Measurements from ENCODE around the gene VEPH1. TPM values are rescaled to one million over a fixed set of nuclear protein-coding genes. Genes with fewer than 3 reads are reported as not detected.

VEPH1 gene
- polyA plus RNA-seq, 1 donor (not counting 4 experiments of a cell fraction or from before 2014, with no cell fraction given), result 0.21 TPM

GRCh38 chr3:157464321-157464720 is 38.9 kb downstream of the VEPH1 start:
- no peak for DNase-seq (ENCODE audit: low read depth, low spot score)
- H3K79me2 ChIP-seq (ENCODE audit: control insufficient read depth, insufficient read depth, low read length), result no peaks in the 10 kb centered on the region
- H3K9me3 ChIP-seq (ENCODE audit: control insufficient read depth, low read depth, low read length), result no peaks in the 10 kb centered on the region
- TF ChIP-seq EZH2 (IDR thresholded peaks at IDR 0.05; ENCODE audit: low read length) (no peak), CTCF (optimal IDR thresholded peaks at IDR 0.05 in 1 of 3, IDR thresholded peaks at IDR 0.05 in 1 of 3, conservative IDR thresholded peaks at IDR 0.05 in 1 of 3; ENCODE audit: extremely low read depth in 1 of 3, insufficient read depth in 2 of 3, low read length in 3 of 3) (no peak)
- no peaks in the 10 kb centered on the region for H4K20me1 ChIP-seq (ENCODE audit: control insufficient read depth, extremely low read depth, insufficient read depth, low read length)
- no peaks in the 10 kb centered on the region for H3K36me3 ChIP-seq (ENCODE audit: control insufficient read depth in 2 of 2, extremely low read depth in 1 of 2, insufficient read depth in 2 of 2, low read length in 2 of 2)
- no peaks in the 10 kb centered on the region for H3K27me3 ChIP-seq (ENCODE audit: control insufficient read depth, extremely low read depth, insufficient read depth, low read length)
- H3K27ac ChIP-seq (ENCODE audit: control insufficient read depth, insufficient read depth, low read length), result no peak overlapping the region
- no peak overlapping the region for H2AFZ ChIP-seq (ENCODE audit: control insufficient read depth, low read length)
- no peak overlapping the region for H3K4me2 ChIP-seq (ENCODE audit: control insufficient read depth, extremely low read depth, insufficient read depth, low read depth, low read length)
- H3K9ac ChIP-seq (ENCODE audit: control insufficient read depth, extremely low read depth, insufficient read depth, low read length), result no peak overlapping the region
- no peak for FAIRE-seq
- H3K9me1 ChIP-seq (ENCODE audit: control insufficient read depth, extremely low read depth, insufficient read depth, low read length), result no peaks in the 10 kb centered on the region
- H3K4me1 ChIP-seq (ENCODE audit: control insufficient read depth, extremely low read depth, insufficient read depth, low read length), result peaks cover 6% of the 10 kb centered on the region
- dilution Hi-C loops (cut with MboI; ENCODE audit: extremely low pct_ligation_motif_present, low sequenced_read_pairs), result no loop called here
- H3K4me3 ChIP-seq (ENCODE audit: control insufficient read depth in 2 of 3, extremely low read depth in 1 of 3, insufficient read depth in 2 of 3, low read depth in 1 of 3, low read length in 3 of 3), result no peak overlapping the region

GRCh38 chr3:157463816-157464215 is 39.4 kb downstream of the VEPH1 start:
- H3K36me3 ChIP-seq (ENCODE audit: control insufficient read depth in 2 of 2, extremely low read depth in 1 of 2, insufficient read depth in 2 of 2, low read length in 2 of 2), result no peaks in the 10 kb centered on the region
- peaks cover 6% of the 10 kb centered on the region for H3K4me1 ChIP-seq (ENCODE audit: control insufficient read depth, extremely low read depth, insufficient read depth, low read length)
- no peak overlapping the region for H3K9ac ChIP-seq (ENCODE audit: control insufficient read depth, extremely low read depth, insufficient read depth, low read length)
- H3K27ac ChIP-seq (ENCODE audit: control insufficient read depth, insufficient read depth, low read length), result no peak overlapping the region
- no peak overlapping the region for H2AFZ ChIP-seq (ENCODE audit: control insufficient read depth, low read length)
- DNase-seq (ENCODE audit: low read depth, low spot score), result no peak
- no peaks in the 10 kb centered on the region for H3K27me3 ChIP-seq (ENCODE audit: control insufficient read depth, extremely low read depth, insufficient read depth, low read length)
- no peaks in the 10 kb centered on the region for H3K79me2 ChIP-seq (ENCODE audit: control insufficient read depth, insufficient read depth, low read length)
- no peaks in the 10 kb centered on the region for H3K9me1 ChIP-seq (ENCODE audit: control insufficient read depth, extremely low read depth, insufficient read depth, low read length)
- TF ChIP-seq CTCF (optimal IDR thresholded peaks at IDR 0.05 in 1 of 3, IDR thresholded peaks at IDR 0.05 in 1 of 3, conservative IDR thresholded peaks at IDR 0.05 in 1 of 3; ENCODE audit: extremely low read depth in 1 of 3, insufficient read depth in 2 of 3, low read length in 3 of 3), result no peak
- TF ChIP-seq EZH2 (IDR thresholded peaks at IDR 0.05; ENCODE audit: low read length), result no peak
- H3K4me2 ChIP-seq (ENCODE audit: control insufficient read depth, extremely low read depth, insufficient read depth, low read depth, low read length), result no peak overlapping the region
- no peaks in the 10 kb centered on the region for H3K9me3 ChIP-seq (ENCODE audit: control insufficient read depth, low read depth, low read length)
- no peak for FAIRE-seq
- H4K20me1 ChIP-seq (ENCODE audit: control insufficient read depth, extremely low read depth, insufficient read depth, low read length), result no peaks in the 10 kb centered on the region
- H3K4me3 ChIP-seq (ENCODE audit: control insufficient read depth in 2 of 3, extremely low read depth in 1 of 3, insufficient read depth in 2 of 3, low read depth in 1 of 3, low read length in 3 of 3), result no peak overlapping the region
- dilution Hi-C loops (cut with MboI; ENCODE audit: extremely low pct_ligation_motif_present, low sequenced_read_pairs), result no loop called here
